ENCODE measurements around the gene DAAM2.

DNA sequence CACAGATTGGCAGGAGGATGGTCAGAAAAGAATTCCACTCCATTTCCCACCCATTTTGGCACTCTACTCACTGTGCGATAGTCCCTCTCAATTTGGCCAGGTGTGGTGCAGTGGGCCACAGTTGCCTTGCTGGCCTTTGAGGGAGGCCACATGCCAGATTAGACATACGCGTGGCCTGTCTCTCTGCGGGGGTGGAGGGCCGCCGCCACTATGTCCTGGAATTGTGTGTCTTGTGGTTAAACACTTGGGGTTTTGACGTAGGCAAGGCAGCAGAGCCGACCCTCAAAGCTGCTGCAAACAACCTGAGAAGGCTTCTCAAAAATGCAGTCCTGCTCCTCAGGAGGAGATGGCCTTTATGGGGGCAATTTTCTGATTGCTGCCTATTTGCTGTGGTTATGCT is 4.9 kb upstream of the DAAM2 start:
- TF ChIP-seq RAD21 (IDR thresholded peaks at IDR 0.05; ENCODE audit: low read depth) = no peak
- TF ChIP-seq CEBPB (IDR thresholded peaks at IDR 0.05) = no peak
- TF ChIP-seq NFIC (IDR thresholded peaks at IDR 0.05) = no peak
- no peak for TF ChIP-seq REST (IDR thresholded peaks at IDR 0.05; ENCODE audit: low read depth)
- no peak for TF ChIP-seq TAF1 (IDR thresholded peaks at IDR 0.05; ENCODE audit: low read depth)
